Measurements from ENCODE around the gene CNKSR3.

CNKSR3 gene

DNA sequence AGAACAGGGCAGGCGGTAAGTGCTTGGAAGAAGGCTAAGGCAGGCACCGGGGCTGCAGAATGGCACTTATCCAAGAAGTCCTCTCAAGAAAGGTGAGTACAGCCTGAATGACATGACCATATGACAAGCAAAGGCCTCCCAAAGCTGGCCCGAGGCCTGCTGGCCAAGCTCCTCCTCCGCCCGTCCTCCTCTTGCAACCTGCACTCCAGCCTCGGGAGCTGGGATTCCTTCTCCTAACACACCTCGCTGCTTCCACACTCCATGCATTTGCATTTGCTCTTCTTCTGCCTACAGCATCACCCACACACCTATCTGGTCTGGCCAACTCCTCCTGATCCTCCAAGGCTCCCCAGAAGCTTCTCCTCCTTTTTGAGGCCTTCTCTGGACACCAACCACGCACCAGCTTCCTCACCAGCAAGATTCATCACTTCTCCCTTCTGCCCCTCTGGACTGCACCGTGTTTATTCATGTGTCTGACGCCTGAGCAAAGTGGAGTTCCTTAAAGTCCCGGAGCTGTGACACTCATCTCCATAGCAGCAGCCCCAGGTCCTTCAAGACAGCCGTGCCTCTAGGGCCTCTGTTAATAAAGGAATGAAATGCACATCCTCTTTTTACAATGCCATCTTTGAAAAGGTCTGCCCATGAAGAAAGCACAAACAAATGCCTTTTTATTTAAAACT is 32.3 kb downstream of the CNKSR3 start:
- DNase-seq, result no peak

- no peak for DNase-seq
Measured at GRCh38 chr6:154476494-154476893, 34.0 kb downstream of the CNKSR3 start.

DNA sequence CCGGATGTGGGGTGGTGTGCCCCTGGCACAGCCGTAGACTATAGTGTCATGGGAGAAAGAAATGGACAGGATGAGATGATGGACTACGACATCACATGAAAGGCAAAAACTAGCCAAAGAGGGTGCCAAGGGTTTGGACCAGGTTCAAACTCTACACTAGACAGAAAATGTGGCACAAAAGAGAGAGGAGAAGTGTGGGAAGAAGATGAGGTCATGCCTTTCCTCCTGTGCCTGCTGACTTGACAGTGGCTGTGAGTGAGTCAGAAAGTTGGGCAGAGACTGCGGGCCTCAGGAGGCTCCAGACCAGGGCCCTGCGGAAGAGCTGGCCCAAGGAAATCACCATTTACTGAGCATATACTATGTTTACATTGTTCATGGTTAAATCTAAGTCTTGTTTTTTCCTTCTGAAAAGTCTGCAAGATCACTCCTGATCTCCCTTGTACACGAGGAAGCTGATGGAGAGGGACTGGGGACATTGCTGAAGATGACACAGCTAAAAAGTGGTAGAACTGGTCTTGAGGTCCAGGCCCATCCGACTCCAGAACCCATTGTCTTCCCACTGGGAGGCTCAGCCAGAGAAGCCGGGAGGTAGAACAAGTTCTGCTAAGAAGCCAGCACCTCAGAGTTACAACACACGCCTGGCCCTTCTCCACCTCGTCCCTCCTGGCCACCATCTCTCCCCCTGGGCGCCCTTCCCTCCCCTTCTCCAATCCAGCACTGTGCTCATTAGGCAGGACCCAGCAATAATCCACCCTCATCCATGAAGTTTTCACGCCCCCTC is 35.6 kb downstream of the CNKSR3 start:
- DNase-seq, result no peak

DNA sequence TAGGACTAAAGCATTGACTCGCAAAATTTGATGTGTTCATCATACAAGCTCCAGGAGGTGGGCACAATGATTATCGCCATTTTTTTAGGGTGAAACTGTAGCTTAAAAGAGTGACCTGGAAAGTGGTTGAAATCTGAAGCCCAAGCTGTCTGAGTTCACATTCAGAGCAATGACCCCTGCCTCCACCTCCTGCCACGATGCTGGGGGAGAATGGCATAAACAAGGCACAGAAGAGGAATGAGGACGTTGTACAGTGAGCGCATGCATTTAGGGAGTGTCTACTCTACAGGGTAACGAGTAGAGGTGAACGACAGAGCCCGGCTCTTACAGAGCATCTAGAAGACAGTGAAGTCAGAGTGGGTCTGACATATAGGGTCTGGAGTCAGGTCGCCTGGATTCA is 37.2 kb downstream of the CNKSR3 start:
- DNase-seq, result no peak

GRCh38 chr6:154471609-154472362 is 38.7 kb downstream of the CNKSR3 start:
- DNase-seq, result peak; percentile 97

GRCh38 chr6:154469306-154469935 is 41.1 kb downstream of the CNKSR3 start:
- DNase-seq, result no peak

DNA sequence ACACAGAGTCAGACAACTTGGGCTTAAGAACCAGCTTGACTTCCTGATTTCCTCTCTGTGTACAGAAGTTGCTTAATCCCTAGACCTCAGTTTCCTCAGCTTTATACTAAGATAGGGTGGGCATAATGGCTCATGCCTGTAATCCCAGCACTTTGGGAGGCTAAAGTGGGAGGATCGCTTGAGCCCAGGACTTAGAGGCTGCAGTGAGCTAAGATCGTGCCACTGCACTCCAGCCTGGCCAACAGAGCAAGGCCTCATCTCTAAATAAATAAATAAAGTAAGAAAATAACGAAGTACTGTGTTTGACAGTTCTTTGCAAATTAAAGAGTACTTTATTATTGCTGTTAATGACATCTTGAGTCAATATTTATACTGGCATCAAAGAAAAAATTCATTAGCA is 41.7 kb downstream of the CNKSR3 start:
- DNase-seq, result no peak

DNA sequence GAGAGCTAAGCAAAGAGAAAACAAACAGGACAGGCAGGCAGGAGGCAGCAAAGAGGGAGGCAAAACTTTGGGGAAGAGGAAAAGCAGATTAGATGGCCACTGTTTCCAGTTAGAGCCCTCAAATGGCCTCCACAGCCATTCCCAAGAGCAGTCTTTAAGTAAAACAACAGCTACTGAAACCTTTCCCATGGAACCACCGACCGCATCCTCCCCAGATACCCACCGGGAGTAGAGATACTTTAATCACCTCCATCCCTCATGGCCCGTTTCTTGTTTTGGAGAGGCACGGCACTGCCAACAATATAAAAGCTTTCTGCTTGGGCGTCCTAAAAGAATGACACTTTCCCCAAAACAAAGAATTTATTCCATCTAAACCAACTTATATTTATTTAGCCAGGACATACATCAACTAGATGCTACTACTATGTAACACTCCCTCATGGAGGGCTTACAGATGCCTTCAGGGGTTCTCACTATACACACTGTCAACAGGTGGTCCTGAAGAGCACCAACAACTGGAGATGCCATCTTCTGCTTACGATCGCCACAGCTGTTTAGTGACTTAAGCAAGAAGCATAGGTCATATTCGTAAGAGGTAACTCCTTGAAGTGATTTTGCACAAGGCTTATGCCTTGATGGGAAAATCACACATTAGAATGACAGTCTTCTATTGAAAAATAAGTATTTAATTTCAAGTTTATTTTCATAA is 43.4 kb downstream of the CNKSR3 start:
- DNase-seq, result no peak

- DNase-seq, result no peak
Measured at GRCh38 chr6:154466139-154466538, 44.3 kb downstream of the CNKSR3 start.

- DNase-seq, result no peak
Measured at GRCh38 chr6:154463573-154464419, 46.7 kb downstream of the CNKSR3 start.

DNA sequence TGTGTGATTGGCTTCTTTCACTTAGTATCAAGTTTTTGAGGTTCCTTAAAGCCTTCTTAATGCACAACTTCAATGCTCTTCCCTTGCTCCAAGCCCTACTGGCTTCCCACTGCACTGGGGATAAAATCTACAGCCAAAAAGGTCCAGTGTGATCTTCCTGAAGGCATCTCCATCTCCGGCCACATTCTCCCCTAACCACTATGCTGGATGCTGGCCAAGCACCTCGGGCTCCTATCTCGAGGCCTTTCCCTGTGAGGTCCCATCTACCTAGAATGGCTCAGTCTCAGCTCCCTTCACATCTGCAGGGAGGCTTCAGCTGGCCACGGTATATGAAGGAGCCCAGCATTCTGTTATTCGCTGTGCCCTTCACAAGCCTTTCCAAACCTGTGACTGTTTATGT is 48.1 kb downstream of the CNKSR3 start:
- DNase-seq, result no peak

- no peak for DNase-seq
Measured at GRCh38 chr6:154461348-154461747, 49.1 kb downstream of the CNKSR3 start.

DNA sequence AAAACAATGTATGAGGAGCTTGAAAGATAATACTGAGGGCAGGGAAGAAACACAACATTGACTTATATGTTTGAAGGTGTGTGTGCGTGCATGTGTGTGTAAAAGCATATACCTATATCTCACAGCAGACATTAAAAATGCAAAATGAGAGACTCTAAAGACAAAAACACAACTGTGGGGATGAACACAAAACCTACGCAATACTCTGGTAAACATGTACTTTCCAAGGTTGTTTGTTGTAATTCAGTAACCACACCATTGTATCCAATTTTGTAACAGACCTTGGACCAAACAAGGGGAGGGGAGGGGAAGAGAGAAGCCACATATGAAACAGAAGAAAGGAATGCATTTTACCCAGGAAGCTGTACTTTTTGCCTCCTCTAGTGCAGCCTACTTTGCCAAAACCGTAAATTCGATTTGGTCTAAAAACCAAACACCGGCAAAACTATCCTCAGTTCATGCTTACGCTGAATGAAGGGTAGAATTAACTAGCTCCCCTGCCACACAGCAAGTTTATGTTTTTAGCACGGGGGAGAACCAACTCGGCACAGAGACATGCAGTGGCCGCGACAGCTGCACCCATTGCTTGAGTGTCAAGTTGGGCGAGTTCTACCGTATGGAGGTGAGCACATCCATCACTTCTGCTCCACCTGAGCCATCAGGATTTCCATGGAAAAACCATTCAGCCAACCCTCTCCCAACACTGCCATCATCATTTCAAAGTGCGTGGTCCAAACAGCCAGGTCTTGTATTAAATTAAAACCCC is 50.0 kb downstream of the CNKSR3 start:
- DNase-seq, result no peak

DNA sequence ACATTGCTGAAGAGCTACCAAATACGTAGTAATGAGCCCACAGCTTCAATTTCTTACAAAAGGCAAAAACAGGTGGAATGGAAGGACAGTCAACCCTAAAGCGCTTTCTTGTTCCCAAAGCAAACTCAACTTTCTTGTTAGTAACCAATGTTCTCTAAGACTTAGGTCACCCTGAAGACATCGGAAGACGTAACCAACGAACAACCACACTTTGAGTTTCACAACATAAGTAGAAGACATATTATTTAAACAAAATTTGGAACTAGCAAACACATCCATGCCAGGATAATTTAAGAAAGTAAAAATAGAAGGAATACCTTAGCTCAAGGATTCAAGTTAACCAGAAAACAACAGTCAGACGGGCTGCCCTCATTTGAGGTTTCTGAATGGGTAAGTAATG is 51.0 kb downstream of the CNKSR3 start:
- no peak for DNase-seq

- DNase-seq, result no peak
Measured at GRCh38 chr6:154458565-154459470, 51.7 kb downstream of the CNKSR3 start.

- peak; percentile 99 for DNase-seq
Measured at GRCh38 chr6:154457881-154458284, 52.6 kb downstream of the CNKSR3 start.

GRCh38 chr6:154457046-154457713 is 53.3 kb downstream of the CNKSR3 start:
- DNase-seq, result no peak

DNA sequence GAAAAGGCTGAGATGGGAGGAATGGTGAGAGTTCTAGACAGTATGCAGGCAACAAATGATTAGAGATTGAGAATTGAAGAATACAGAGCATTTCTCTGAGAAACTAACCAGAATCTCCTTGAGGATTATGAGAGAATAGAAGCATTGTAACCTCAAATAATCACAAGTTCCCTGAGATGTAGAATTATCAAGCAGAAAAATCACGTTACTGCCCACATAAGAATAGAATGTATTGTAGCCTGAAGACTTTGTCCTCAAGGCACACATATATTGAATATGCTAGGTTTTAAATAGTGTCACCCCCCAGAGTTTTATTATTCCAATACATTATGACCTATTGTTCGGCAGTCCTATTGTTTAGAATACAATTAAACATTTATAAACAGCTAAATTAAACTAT is 57.2 kb downstream of the CNKSR3 start:
- DNase-seq, result peak; percentile 62

DNA sequence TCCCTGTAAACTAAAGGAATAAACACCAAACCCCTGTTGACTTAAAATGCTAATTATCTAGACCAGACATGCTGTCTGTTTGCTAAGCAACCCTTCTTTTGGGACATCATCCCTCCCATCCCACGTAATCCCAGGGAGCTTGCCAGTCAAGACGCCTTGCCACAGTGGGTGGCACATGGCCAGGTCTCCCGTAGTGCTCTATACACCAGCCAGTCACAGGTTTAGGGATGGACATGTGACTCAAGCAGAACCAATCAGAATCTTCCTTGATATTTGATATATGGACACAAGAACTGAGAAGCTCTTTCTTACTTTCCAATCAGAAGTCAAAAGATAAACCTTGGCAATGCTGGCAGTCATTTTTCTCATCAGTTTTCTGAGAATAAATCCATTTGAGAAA is 60.0 kb downstream of the CNKSR3 start:
- no peak for DNase-seq
